ENCODE data around the gene DST. TPM values are rescaled to one million over a fixed set of nuclear protein-coding genes. Genes with fewer than 3 reads are reported as not detected.

DST gene
- total RNA-seq, 1 experiment from 2014 or later, result 144 TPM

GRCh38 chr6:56580271-56580670, 62.4 kb downstream of the DST start:
- intact Hi-C loops (cut with micrococcal nuclease), result no loop called here
- RAD21 ChIA-PET (ENCODE audit: low non-redundant PET in 1 of 2, low total read pairs in 2 of 2, uncharacterized antibody in 2 of 2, unreplicated experiment in 2 of 2), result no interaction called here
- Histone ChIP-seq H3K4me2 (ENCODE audit: low read length) (no peak overlapping the region), H3K9me3 (ENCODE audit: control insufficient read depth in 1 of 2, insufficient read depth in 1 of 2, low read depth in 1 of 2, low read length in 2 of 2) (no peaks in the 10 kb centered on the region), H3K79me2 (ENCODE audit: insufficient read depth, low read length) (0 out of 2 replicates have a peak, but pooled peaks cover 4% of the 10 kb centered on the region), H3K4me3 (replicated peaks in 1 of 2; ENCODE audit: low read depth in 1 of 2, low read length in 2 of 2) (no peak overlapping the region), H3K36me3 (ENCODE audit: control insufficient read depth in 1 of 2, insufficient read depth in 2 of 2, low read length in 2 of 2) (peaks cover 4 to 9% of the 10 kb centered on the region in 2 experiments; a peak in 2 of 4 replicates), H3K27ac (ENCODE audit: low read depth, low read length) (no peak overlapping the region), H3K9me2 (ENCODE audit: insufficient read depth) (no peaks in the 10 kb centered on the region), H3K9ac (ENCODE audit: low read length) (no peak overlapping the region), H3K4me1 (ENCODE audit: control insufficient read depth in 1 of 2, insufficient read depth in 2 of 2, low read length in 2 of 2) (peaks cover 0 to 7% of the 10 kb centered on the region in 2 experiments; a peak in 1 of 4 replicates), H3K27me3 (ENCODE audit: insufficient read depth, low read length) (no peaks in the 10 kb centered on the region), H2AFZ (ENCODE audit: low read depth, low read length, poor library complexity, severe bottlenecking) (no peak overlapping the region), H4K20me1 (ENCODE audit: insufficient read depth) (no peaks in the 10 kb centered on the region)
- TF ChIP-seq MAX (IDR thresholded peaks at IDR 0.05) (no peak), EZH2 (IDR thresholded peaks at IDR 0.05) (no peak), RAD21 (IDR thresholded peaks at IDR 0.05; ENCODE audit: low read depth) (no peak), CTCF (IDR thresholded peaks at IDR 0.05 in 2 of 3, conservative IDR thresholded peaks at IDR 0.05 in 1 of 3; ENCODE audit: borderline replicate concordance in 1 of 3, insufficient read depth in 1 of 3, low read depth in 2 of 3, low read length in 2 of 3) (no peak), FOSL1 (IDR thresholded peaks at IDR 0.05; ENCODE audit: low read depth) (no peak), TCF7L2 (IDR thresholded peaks at IDR 0.05; ENCODE audit: borderline replicate concordance, extremely low read depth, insufficient read depth, insufficient read length) (no peak), POLR2A (IDR thresholded peaks at IDR 0.05; ENCODE audit: borderline replicate concordance, extremely low read depth, insufficient read depth, insufficient read length) (no peak), ELF1 (IDR thresholded peaks at IDR 0.05; ENCODE audit: borderline replicate concordance, low read depth) (no peak), CEBPB (IDR thresholded peaks at IDR 0.05; ENCODE audit: low read depth) (no peak), SRF (IDR thresholded peaks at IDR 0.05; ENCODE audit: low read depth) (no peak), SIN3A (IDR thresholded peaks at IDR 0.05; ENCODE audit: low read depth) (no peak), CBX3 (IDR thresholded peaks at IDR 0.05; ENCODE audit: low read depth) (no peak), EZH2phosphoT487 (IDR thresholded peaks at IDR 0.05; ENCODE audit: borderline replicate concordance) (no peak), ZFX (IDR thresholded peaks at IDR 0.05) (no peak), JUND (IDR thresholded peaks at IDR 0.05) (no peak), POLR2AphosphoS5 (IDR thresholded peaks at IDR 0.05; ENCODE audit: low read depth, low read length) (no peak), SP1 (IDR thresholded peaks at IDR 0.05; ENCODE audit: low read depth) (no peak), EGR1 (IDR thresholded peaks at IDR 0.05; ENCODE audit: low read depth) (no peak)
- no peak for DNase-seq (ENCODE audit: low read depth, low spot score)
- POLR2A ChIA-PET, result no interaction called here
- CTCF ChIA-PET, result interaction anchor here (1.3 kb wide), 1 partner anchor 11 kb away, joined by 3 read pairs; no protein-coding TSS in a partner anchor
- BruUV-seq (replicated peaks), result no TSS peak
- no peak for ATAC-seq
